ENCODE data around the gene CAB39L.
"Not testable (repeated sequence)": the region's sequence is repeated elsewhere in the genome, so short reads cannot be mapped to it uniquely, and the experiment has no call there.

Gene CAB39L

DNA sequence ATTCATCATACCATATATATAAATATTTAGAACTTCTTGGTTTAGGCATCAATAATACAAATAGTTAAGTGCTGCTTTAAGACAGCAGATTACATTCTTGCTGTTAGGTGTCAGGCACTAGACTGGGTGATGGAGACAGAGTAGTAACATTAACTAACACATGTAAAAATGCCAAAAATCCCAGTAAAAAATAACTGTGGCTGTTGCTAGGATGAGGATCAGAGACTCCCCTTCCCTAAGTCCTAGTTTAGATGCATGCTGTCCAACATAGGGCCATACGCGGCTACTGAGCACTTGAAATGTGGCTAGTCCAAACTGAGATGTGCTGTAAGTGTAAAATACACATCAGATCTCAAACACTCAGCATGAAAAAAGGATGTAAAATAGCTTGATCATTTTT lies 101.4 kb downstream of the CAB39L start:
- DNase-seq, result no peak

DNA sequence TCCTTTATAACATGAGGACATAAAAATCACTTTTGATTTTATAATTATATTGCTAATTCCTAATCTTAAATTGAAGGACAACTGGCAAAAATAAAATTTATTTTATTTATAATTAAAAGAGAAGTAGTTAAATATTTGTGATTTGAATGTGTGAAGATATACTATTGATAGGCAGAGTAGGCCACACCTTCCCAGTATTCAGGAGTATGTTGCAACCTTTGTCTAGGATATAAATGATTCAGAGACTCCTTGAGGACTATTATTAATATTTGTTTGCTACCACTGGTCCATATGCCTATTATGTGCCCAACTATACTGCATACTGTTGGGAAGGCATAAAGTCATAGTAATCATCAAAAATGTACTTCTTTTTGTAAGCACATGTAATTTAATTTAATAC lies 101.9 kb downstream of the CAB39L start:
- no peak for DNase-seq

DNA sequence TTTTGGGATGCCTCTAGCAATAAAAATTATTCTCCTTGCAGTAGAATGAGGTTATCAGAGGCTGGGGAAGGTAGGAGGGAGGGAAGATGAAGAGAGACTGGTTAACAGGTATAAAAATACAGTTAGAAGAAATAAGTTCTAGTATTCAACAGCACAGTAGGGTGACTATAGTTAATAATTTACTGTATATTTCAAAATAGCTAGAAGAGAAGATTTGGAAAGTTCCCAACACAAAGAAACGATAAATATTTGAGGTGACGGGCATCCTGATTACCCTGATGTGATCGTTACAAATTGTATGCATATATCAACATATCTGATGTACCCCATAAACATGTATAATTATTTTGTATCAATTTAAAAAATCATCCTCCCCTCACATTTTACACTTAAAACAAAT lies 102.3 kb downstream of the CAB39L start:
- no peak for DNase-seq

DNA sequence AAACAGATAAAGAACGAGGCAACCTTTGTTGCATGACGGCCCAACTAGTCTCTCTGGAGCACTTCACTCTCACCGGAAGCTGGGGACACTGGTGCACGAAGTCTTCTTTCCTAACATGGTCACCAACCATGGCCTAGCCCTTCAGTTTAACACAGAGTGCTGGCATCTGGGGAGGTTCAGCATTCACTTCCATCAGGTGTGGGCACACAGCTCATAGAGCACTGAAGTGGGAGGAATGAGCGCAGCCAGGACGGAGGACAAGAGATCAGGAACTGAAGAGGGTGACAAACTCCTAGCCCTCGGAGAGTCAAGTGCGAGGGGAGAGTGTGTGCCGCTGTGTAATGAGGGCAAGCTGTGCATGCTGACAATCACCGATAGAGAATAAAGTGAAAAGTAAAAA lies 103.7 kb downstream of the CAB39L start:
- DNase-seq, result no peak

DNA sequence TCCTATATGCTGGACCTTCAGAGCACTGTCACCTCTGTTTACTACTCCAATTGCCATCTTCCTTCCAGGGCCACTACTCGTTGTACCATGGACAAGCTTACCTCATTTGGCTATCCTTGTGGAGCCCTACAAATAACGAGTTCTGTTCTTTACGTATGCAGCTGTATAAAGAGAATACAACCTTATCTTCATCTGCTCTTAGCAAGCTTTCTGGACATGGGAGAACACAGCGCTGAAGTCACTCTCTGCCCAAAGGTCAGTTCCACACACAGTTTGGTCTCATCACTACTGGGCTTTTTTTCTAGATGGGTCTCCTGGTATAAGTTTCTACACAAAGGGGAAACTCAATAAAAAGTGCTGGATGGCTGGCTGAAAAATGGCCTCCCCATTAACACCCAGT lies 107.2 kb downstream of the CAB39L start:
- no peak for DNase-seq

DNA sequence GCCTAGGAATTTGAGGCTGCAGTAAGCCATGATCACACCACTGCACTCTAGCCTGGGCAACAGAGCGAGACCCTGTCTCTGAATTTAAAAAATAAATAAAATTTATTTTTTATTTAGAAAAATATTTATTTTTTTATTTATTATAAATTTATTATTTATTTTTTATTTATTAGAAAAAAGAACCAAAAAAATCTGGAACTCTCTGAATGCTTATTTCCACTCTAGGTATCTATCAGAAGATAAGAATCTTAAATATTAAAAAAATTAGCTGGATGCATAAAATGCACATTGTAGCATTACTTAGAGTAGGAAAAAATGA lies 113.4 kb downstream of the CAB39L start:
- no peak for DNase-seq

DNA sequence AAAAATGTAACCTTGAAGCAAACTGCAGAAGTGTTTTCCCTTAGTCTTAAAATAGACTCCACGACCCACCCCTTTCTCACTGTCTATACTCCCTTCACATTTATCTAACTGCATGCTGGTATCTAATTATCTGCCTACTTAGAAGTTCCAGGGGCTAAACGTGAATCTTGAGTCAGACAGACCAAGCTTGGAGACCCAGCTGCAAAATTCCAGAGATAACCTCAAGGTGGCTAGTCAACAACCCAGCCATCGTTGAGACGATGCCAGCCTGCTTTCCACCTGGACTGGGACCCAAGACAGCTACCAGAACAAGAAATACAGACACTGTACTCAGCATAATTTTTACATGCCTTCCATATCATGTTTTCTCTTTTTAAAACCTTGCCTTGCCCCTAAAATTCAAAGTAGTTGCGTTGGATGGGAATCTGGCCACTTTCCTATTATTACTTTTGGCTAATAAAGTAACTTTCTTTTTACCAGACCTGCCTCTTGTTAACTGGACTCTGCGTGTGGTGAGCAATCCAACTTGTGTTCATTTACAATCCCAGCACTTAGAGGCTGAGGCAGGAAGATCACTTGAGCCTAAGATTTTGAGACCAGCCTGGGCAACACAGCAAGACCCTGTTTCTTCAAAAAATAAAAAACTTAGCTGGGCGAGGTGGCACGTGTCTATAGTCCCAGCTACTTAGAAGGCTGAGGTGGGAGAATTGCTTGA lies 113.9 kb downstream of the CAB39L start:
- DNase-seq, result no peak

DNA sequence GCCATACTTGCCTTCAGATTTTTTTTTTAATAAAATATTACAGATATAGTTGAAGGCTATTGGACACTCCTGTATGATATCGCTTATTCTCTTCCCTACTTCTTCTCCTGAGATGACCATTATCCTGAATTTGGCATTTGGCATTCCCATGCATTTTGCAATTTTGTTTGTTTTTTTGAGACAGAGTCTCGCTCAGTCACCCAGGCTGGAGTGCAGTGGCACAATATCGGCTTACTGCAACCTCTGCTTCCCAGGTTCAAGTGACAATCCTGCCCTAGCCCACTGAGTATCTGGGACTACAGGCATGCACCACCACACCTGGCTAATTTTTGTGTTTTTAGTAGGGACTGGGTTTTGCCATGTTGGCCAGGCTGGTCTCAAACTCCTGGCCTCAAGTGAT lies 116.7 kb downstream of the CAB39L start:
- not testable (repeated sequence) for DNase-seq

DNA sequence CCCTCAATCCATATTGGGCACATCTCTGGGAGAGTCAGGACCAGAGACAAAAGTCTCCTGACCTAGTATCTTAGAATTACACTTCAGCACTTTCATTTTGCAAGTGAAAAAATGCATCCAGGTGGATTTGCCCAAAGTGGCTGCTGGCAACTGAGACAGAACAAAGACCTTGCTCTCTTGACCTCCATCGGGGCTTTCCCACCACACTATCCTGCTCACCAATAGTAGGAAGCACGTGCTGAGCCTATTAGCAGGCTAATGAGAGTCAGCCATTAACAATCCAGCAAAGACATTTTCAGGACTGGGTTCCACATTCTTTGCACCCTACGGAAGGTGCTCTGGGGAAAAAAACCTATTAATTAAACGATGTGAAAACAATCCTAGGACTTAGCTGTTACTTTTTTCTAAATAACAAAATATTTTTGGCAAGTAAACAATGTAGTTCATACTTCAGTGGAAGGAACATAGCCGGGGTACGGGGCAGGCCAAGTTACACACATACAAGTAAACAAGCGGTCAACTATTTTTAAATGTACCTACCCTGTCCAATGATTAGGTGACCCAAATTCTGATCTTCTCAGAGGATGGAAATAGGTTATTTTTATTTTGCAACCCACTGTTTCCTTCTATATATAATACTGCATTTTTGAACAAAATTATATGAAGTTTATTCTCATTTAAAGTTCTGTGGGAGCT lies 117.5 kb downstream of the CAB39L start:
- DNase-seq, result no peak

DNA sequence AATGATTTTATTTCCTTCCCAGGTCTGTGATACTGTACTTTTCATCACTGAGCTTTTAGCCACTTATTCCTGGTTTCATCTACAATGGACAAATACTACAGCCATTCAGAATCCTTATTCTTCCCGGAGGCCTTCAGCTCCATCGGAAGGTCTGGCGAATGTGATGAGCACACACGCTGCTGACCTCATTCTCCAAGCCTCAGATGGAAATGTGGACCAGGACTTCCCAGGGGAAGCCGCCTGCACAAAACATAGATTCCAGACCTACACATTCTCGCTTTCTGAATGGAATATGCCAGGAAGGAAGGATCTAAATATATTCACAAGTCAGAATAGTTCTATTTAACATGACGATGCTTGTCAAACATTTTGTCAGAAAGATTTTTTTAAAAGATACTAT lies 120.5 kb downstream of the CAB39L start:
- no peak for DNase-seq

DNA sequence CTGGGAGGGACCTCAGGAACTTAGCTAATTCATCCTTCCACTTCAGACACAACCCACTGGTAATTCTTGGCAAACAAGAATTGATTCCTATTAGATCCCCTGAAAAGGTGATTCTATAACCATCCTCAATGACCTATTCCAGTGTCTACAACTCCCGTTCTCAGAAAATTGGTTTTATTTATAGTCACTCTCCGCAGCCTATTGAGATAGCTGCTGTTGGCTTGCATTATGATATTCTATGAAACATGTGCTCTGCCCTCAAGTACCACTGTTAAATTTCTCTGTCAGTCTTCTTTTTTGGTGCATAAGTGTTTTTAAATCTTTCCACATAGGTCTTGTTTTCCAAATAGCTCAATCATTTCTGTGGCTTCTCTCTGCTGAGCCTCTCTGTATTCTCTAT lies 121.2 kb downstream of the CAB39L start:
- DNase-seq, result no peak

DNA sequence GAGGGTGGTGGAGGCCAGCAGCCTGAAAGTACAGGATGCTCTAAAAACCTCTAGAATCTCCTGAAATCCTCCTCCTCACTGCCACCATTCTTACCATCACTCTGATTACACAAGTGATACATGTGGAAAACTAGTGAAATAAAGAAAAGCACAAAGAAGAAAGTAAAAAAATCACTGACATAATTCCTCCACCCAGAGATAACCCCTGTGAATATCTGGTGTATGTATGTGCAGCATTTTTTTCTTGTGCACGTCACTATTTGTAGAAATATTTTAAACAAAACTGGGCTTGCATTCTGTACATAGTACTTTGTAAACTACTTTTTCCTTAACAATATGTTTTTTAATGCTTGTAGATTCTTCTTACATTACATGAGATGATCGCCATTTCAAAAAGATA lies 122.9 kb downstream of the CAB39L start:
- DNase-seq, result no peak

DNA sequence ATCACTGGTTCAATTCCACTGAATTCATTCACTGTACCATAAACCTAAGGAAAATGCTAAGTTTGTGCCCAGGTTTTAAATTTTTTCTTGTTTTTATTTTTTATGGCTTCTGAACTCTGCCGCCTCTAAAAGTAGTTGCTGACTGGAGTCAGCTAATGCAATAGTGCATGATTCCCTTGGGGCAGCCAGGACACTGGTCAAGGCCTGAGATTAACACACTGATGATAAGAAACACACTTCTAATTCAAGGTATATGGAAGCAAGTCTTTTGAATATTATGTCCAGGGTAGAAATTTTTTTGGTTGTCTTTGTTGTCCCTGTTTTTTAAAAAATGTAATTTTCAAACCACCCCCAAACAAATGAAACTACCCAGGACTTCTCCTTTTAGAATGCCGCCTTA lies 123.9 kb downstream of the CAB39L start:
- no peak for DNase-seq

DNA sequence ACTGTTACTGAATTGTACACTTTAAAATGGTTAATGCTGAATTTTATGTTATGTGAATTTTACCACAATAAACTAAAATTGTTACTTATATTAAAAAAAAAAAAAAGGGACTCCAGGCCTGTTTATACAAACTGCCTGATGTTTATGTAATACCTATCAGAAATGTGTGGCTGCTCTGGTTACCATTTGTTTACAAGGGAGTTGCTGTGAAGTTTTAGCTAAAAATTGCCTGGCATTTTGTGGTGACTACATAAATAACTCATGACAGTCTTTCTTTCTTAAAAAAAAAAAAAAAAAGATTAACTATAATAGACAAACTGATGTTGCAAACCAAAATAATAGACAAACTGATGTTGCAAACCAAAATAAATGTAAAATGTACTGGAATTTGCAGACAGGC lies 124.3 kb downstream of the CAB39L start:
- no peak for DNase-seq

DNA sequence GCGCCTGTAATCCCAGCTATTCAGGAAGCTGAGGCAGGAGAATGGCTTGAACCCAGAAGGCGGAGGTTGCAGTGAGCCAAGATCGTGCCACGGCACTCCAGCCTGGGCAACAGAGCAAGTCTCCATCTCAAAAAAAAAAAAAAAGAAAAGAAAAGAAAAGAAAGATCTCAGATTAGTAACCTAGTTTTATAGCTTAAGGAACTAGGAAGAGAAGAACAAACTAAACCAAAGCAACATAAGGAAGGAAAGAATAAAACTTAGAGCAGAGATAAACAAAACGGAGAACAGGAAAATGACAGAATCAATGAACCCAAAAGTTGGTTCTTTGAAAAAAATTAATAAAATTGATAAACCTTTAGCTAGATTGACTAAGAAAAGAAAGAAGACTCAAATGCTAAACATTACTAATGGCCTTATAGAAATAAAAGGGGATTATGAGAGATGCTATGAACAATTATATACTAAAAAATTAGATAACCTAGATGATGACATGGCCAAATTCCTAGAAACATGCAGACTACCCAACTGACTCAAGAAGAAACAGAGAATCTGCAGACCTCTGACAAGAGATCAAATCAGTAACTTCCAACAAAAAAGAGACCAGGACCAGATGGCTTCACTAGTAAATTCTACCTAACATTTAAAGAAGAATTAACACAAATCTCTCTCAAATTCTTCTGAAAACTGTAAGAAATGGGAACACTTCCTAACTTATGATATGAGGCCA lies 127.9 kb downstream of the CAB39L start:
- no peak for DNase-seq

DNA sequence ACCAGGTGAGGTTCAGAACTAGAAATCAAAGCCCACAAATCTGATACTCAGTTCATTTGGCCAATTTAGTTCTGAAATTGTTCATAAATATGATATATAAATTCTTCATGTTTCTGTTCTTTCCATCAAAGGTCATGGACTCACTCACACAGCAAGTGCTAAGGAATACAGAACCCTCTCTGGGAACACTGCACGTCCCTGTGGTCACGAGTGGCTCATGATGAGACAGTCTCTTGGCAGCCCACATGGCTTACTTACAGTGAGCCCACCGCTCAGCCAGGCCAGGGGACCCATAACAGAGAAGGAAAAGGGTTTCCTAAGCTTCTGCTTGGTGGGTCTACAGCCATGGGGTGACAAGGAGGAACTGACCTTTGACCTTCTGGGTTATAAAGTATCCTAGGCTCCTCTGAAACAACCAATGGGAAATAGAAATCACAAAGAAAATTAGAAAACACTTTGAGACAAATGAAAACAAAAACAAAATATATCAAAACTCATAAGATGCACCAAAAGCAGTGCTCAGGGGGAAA lies 128.8 kb downstream of the CAB39L start:
- DNase-seq, result no peak

DNA sequence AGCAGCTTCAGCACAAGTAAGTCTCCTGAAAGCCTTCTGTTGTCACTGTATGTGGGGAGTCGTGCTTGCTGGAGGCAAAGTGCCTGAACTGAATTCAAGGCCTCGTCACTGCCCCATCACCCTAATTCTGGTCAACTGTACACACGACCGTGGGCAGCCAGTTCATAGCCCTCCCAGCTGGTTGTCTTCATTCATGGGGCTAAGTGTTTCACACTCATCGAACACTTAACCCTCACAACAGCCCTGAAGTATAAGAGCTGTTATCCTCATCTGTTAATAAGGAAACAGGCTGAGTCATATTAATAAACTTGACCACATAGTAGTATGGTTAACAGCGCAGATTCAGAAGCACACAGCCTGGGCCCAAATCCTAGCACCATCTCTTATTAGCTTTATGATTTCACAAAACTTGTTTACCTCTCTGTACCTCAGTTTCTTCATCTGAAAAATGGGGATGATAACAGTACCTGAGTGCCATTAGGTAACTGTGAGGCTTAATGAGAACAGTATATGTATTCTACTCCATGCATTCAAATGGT lies 129.5 kb downstream of the CAB39L start:
- DNase-seq, result no peak

DNA sequence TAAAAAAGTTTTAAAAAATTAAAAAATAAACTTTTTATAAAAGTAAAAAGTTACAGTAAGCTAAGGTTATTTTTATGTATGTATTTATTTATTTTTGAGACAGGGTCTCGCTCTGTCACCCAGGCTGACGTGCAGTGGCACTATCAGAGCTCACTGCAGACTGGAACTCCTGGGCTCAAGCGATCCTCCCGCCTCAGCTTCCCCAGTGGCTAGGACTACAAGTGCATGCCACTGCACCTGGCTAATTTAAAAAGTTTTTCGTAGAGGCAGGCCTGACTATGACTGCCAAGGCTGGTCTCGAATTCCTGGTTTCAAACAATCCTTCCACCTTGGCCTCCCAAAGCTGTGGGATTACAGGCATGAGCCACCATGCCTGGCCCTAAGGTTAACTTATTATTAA lies 132.0 kb downstream of the CAB39L start:
- DNase-seq, result no peak

DNA sequence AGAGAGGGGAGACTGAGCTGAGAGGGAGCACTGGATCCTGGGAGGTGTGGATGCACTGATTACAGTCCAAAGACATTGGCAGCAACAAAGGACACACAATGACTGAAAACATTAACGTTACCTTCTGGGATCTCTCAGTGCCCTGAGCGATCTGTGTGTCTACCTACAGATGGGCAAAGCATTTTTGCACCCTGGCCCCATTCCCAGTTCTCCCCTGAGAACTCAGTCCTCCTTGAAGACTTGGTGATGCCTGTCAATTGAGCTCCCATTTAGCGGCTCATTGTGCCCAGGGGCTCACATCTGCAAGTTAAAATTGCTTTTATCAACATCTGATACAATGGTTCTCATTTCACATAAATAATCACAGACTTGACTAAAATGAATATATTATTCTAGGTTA lies 133.6 kb downstream of the CAB39L start:
- no peak for DNase-seq

DNA sequence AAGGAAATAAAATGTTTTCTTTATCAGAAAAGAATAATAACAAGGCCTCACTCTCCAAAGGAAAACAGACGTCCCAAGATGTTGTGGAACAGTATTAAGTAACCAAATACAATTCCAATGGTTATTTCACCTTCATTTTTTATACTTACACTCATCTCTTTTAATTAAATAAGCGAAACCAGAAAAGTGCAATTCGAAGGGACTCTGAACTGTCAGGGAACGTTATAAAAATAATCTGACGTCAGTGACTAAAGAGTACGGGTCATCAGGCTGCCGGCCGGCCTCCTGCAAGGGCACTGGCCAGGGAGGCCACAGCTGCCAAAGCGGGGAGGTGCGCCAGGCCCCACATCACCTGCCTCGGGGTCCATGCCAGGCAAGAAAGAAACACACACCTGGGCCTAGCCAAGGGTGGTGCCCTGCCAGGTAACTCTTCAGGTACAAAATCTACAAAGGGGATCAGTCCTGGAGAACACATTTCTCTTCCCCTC lies 134.9 kb downstream of the CAB39L start:
- DNase-seq, result no peak

DNA sequence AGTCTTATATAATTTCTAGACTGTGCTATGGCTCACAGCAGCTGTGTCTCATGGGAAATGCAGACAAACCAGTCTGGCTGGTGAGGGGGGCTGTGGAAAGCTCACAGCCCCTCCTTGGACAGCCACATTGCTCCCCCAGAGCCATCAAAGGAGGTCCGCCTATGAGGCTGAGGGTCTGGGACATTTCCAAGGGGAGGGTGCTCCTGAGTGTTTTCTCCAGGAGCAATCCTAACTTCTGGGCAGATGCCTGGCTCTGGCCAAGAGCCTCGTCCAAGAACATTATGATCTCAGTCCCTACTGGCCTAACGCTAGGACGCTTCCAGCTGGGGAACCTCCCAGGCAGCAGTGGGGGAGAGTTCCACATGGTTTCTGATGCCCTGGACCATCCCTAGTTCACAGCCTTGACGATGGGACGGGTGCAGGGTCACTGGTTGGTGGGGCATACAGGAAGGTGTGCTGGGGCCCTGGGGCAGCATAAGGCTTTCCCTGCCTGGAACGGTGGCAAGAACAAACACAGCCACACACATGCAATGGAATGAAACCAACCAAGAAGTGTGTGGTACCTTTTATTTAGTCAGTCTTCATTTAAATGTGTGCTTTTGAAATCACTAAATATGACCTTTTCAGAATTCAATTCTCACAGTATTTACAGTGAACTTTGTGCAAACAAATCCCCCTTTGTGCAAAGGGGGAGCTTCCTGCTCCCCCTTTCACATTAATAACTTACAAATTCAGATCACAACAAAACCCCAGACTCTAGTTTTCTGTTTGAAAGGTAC lies 135.6 kb downstream of the CAB39L start:
- no peak for DNase-seq

DNA sequence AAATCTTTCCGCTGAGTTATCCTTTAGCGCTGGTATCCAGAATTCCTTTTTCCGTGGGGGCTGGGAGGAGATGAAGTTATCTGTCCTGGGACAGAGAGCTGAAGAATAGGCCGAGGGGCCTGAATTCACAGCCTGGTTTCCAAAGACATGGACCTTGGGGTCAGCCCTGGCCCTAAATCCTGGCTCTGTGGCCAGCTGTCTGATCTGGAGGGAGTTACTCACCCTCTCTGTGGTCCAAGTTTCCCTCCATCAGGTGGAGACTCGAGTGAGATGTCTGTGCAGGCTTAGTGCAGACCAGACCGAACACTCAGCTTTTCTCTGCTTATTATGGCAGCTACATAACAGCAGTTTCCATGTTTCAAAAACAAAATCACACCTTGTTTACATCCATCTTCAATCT lies 136.5 kb downstream of the CAB39L start:
- DNase-seq, result no peak

Measured in NCI-H2081 (cell line).